ENCODE data around the gene C1orf35. TPM values are rescaled to one million over a fixed set of nuclear protein-coding genes. Genes with fewer than 3 reads are reported as not detected.

C1orf35 gene
- total RNA-seq, 3 donors from 2014 or later = 10.6 to 15.7 (median 13.9) TPM

DNA sequence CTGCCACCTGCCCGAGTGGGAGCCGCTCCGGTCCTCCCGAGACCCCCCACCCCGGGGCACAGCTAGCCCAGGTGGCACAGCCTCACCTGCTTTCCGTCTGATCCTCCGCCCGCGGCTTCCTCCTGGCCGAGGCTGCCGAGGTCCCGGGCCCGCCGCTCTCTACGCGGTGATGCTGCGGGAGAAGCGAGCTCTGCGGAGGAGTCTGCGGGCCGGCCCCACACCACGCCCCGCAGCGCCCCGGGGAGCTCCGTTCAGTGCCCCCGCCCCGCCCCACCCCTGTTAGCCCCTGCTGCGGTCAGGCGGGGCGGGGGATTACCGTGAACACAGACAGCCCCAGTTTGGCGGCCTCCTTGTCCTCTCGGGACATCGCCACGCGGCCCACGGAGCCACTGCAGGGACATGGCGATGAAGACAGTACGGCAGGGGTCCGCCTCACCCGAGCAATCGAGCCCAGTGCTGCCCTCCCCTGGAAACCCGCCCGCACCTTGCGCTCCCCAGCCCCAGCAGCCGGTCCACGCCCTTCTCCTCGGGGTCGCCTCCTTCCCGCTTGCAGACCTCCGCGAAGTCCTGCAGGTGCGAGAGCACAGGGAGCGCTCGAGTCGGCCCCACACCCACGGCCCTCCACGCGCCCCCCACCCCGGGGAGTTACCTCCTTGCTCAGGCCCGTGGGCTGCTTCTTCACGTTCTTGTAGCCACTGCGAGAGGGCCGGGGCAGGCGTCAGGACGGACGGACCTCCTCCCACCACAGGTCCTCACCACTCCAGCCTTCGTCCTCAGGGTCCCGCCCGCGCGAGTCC is 933 bp downstream of the C1orf35 start:
- peaks cover 4% of the 10 kb centered on the region for H3K36me3 ChIP-seq (ENCODE audit: low read depth)
- H3K4me3 ChIP-seq = peak overlapping the region; percentile 79
- intact Hi-C loops (cut with DNase I, micrococcal nuclease) = no loop called here
- no peaks in the 10 kb centered on the region for H3K9me3 ChIP-seq
- ATAC-seq (peak; percentile 54), DNase-seq (peak; percentile 58 to 83 (median 78))
- H3K4me1 ChIP-seq (ENCODE audit: low read depth) = peaks cover 21% of the 10 kb centered on the region
- TF ChIP-seq, protein P1, sequence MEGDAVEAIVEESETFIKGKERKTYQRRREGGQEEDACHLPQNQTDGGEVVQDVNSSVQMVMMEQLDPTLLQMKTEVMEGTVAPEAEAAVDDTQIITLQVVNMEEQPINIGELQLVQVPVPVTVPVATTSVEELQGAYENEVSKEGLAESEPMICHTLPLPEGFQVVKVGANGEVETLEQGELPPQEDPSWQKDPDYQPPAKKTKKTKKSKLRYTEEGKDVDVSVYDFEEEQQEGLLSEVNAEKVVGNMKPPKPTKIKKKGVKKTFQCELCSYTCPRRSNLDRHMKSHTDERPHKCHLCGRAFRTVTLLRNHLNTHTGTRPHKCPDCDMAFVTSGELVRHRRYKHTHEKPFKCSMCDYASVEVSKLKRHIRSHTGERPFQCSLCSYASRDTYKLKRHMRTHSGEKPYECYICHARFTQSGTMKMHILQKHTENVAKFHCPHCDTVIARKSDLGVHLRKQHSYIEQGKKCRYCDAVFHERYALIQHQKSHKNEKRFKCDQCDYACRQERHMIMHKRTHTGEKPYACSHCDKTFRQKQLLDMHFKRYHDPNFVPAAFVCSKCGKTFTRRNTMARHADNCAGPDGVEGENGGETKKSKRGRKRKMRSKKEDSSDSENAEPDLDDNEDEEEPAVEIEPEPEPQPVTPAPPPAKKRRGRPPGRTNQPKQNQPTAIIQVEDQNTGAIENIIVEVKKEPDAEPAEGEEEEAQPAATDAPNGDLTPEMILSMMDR (IDR thresholded peaks at IDR 0.05) = no peak

DNA sequence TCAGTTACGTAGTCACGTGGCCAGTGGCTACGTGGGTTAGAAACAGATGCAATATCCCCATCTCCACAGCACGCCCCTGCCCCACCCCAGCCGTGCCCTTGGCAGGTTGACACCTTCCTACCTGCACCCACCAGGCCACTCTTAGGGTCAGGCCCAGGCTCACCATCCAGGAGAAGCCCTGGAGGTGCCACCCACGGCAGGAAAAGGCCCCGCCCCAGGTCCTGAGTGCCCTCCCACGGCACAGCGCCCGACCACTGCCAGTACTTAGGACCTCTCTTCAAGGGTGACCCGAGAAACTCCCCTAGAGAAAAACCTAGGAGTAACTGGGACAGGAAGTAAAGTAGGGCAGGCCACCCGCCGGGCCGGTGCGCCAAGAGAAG is 1.5 kb downstream of the C1orf35 start:
- Histone ChIP-seq H3K9me3 (no peaks in the 10 kb centered on the region), H3K4me3 (peak overlapping the region; percentile 79), H3K36me3 (ENCODE audit: low read depth) (peaks cover 4% of the 10 kb centered on the region), H3K4me1 (ENCODE audit: low read depth) (peaks cover 22% of the 10 kb centered on the region)
- intact Hi-C loops (cut with DNase I, micrococcal nuclease) = no loop called here
- ATAC-seq (peak; percentile 2), DNase-seq (peak; percentile 43 to 67 (median 67))
- TF ChIP-seq, protein P1 (IDR thresholded peaks at IDR 0.05) = no peak

DNA sequence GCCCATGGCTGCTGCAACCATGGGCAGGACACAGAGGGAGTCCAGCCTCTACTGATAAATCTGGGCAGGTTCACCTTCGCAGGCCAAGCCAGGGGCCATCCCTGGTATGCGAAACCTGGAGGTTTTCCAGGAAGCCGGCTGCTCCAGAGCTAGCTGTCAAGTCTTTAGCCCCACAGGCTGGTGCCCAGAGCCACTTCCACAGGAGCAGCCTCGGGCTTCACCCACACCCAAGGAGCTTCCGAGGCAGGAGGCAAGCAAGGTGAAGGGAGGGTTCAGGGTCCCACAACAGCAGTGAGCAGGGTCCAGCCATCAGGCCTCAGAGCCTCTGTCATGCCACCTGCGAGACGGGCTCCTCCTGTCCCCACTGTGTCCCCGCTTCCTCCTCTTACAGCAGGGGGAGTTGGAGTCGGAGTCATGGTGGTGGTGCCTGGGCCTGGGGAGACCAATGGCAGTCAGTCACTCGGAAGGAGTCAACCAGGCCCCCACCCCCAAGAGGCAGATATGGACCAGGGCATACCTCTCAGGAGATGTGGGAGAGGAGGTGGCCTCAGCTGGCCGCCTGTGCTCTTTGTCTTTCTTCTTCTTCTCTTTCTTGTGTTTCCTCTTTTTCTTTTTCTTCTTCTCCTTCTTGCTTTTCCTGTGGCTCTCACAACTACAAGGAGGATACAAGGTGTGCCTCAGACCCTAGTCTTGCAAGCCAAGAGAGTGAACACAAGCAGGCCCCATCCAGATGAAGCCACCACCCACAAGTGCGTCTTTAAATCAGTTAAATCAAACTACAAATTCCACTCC is 2.1 kb downstream of the C1orf35 start:
- DNase-seq (no peak), ATAC-seq (no peak)
- TF ChIP-seq, protein P1 (IDR thresholded peaks at IDR 0.05) = no peak
- Histone ChIP-seq H3K4me1 (ENCODE audit: low read depth) (peaks cover 24% of the 10 kb centered on the region), H3K4me3 (no peak overlapping the region), H3K36me3 (ENCODE audit: low read depth) (peaks cover 4% of the 10 kb centered on the region), H3K9me3 (no peaks in the 10 kb centered on the region)
- intact Hi-C loops (cut with DNase I, micrococcal nuclease) = no loop called here

DNA sequence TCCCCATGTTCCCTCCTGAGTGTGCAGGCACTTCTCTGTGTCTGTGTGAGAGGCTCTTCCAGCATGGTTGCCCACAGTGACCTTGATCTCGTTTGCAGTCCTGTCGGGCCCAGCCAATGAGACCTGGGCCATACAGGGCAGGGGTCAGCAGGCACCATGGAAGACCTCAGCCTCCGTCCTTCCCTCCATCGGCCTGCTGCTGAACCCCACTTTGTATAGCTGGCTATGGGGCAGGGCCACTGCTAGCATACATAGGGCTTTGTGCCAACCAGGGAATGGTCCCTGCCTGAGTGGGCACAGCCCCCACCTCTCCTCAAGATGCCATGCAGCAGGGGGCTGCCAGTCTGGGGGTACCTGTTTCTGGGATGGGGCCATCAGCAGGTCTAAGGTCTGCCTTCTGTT is 3.8 kb downstream of the C1orf35 start:
- Histone ChIP-seq H3K4me1 (ENCODE audit: low read depth) (peaks cover 30% of the 10 kb centered on the region), H3K36me3 (ENCODE audit: low read depth) (peaks cover 4% of the 10 kb centered on the region), H3K4me3 (no peak overlapping the region), H3K9me3 (peaks cover 6% of the 10 kb centered on the region)
- no peak for ATAC-seq
- TF ChIP-seq, protein P1 (IDR thresholded peaks at IDR 0.05) = no peak
- intact Hi-C loops (cut with DNase I, micrococcal nuclease) = no loop called here
- no peak for DNase-seq

DNA sequence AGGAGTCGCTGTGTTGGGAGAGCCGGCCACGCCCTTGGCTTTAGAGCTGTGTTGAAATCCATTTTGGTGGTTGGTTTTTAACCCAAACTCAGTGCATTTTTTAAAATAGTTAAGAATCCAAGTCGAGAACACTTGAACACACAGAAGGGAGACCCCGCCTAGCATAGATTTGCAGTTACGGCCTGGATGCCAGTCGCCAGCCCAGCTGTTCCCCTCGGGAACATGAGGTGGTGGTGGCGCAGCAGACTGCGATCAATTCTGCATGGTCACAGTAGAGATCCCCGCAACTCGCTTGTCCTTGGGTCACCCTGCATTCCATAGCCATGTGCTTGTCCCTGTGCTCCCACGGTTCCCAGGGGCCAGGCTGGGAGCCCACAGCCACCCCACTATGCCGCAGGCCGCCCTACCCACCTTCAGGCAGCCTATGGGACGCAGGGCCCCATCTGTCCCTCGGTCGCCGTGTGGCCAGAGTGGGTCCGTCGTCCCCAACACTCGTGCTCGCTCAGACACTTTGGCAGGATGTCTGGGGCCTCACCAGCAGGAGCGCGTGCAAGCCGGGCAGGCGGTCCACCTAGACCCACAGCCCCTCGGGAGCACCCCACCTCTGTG is 4.7 kb downstream of the C1orf35 start:
- Histone ChIP-seq H3K4me3 (no peak overlapping the region), H3K36me3 (ENCODE audit: low read depth) (peaks cover 4% of the 10 kb centered on the region), H3K9me3 (peaks cover 8% of the 10 kb centered on the region), H3K4me1 (ENCODE audit: low read depth) (peaks cover 25% of the 10 kb centered on the region)
- ATAC-seq = no peak
- TF ChIP-seq, protein P1 (IDR thresholded peaks at IDR 0.05) = no peak
- no peak for DNase-seq
- intact Hi-C loops (cut with DNase I, micrococcal nuclease) = no loop called here
